Uterus (tissue), 4 donors: ENCODE results near the gene TRIM41. TPM values are rescaled to one million over a fixed set of nuclear protein-coding genes. Genes with fewer than 3 reads are reported as not detected.

Experiments used
- DNase-seq, 2 donors: peaks; one replicate each; pipeline ENCODE4 v3.0.0-alpha.2; 2019 to 2020
- H3K27ac ChIP-seq, 2 donors: fragments of 200-600 bp; sonication (generic); 1 replicate in 1 of 2; 2 replicates in 1 of 2; pipeline ENCODE4 v1.5.1; 2016 to 2018
- H3K27me3 ChIP-seq, 2 donors: fragments of 200-600 bp; sonication (generic); one replicate each; pipeline ENCODE4 v1.5.1; 2018 to 2019; ENCODE audit warnings: control low read depth in 1 of 2
- H3K36me3 ChIP-seq, 2 donors: fragments of 200-600 bp; sonication (generic); one replicate each; pipeline ENCODE4 v1.5.1; 2019; ENCODE audit warnings: control low read depth in 1 of 2
- H3K4me1 ChIP-seq, 2 donors: fragments of 200-600 bp; sonication (generic); one replicate each; pipeline ENCODE4 v1.5.1; 2018 to 2019; ENCODE audit warnings: control low read depth in 1 of 2
- H3K4me3 ChIP-seq, 2 donors: fragments of 200-600 bp; sonication (generic); 1 replicate in 1 of 2; 2 replicates in 1 of 2; pipeline ENCODE4 v1.5.1; 2018 to 2019; ENCODE audit warnings: mild to moderate bottlenecking in 1 of 2
- H3K9me3 ChIP-seq, 2 donors: fragments of 200-600 bp; sonication (generic); one replicate each; pipeline ENCODE4 v1.5.1; 2019; ENCODE audit warnings: control low read depth in 1 of 2
- POLR2A ChIP-seq, 2 donors: fragments of 450-650 bp; IDR thresholded peaks; one replicate each; pipeline ENCODE4 v1.6.1; 2016; ENCODE audit warnings: antibody characterized with exemption in 2 of 2, mild to moderate bottlenecking in 1 of 2, moderate library complexity in 1 of 2
- intact Hi-C: fragments of 100-400 bp; cut with DNase I; formaldehyde crosslinking; loops from one replicate; pipeline ENCODE4 v1.15.1; 2023; ENCODE audit warnings: low total_unique reads
- total RNA-seq, 4 donors: library from RNA; depleted of rRNA in 3 of 4; stranded (reverse); fragments of >200 nt in 3 of 4; gene quantifications; one replicate each; pipeline versions ENCODE4 v1.1.0 to v1.2.4, GENCODE V29; 2014 to 2023
- TF ChIP-seq, protein P1 (sequence below), 4 experiments: fragments of 200-600 bp in 2 of 4; fragments of 450-650 bp in 2 of 4; sonication (generic) in 2 of 4; IDR thresholded peaks; one replicate each; pipeline ENCODE4 v1.5.1; 2016 to 2019; ENCODE audit warnings: antibody characterized with exemption in 4 of 4, mild to moderate bottlenecking in 2 of 4, moderate library complexity in 1 of 4
- donor health status: DM: yes; HTN: yes; CAD: no.

Gene TRIM41
- total RNA-seq, 4 donors from 2014 or later: 4.7 to 18.8 (median 12.2) TPM

DNA sequence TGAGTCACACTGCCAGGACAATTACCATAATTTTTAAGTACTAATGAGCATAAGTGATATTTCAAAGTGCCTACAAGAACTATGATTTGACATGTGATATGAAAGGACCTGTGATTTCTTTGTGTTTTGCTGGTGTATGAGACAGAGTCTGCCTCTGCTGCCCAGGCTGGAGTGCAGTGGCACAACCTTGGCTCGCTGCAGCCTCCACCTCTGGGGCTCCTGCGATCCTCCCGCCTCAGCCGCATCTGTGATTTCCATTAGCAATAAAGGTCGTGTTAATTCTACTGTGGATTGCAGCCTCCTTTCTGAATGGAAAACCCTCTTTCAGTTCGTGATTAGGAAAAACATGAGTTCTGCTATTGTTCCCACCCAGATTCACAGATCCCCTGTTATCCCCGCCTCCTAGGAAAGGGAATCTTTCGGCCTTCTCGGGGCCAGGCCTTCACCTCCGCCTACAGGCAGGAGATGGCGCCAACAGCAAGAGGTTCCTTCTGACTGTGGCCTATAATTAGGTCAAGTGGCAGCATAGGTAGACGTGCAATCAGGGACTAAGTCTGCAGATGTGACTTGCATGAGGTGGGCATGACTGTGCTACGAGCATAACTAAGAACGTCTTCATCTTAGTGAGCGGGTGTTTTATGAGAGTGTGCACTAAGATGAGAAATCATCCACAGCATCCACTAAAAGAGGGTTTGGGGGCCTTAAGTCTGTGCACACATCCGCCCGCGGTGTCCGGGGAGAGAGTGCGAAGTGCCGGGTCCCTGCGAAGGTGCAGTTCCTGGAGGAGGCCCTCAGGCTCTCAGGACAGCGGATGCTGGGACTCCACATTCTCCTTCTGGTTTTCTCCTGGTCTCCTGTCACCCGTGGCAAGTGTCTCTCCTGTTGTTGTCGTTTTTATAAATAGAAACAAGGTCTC lies 41.2 kb upstream of the TRIM41 start:
- H3K36me3 ChIP-seq: no peaks in the 10 kb centered on the region
- intact Hi-C loops: no loop called here
- H3K4me1 ChIP-seq: no peaks in the 10 kb centered on the region
- TF ChIP-seq, protein P1, sequence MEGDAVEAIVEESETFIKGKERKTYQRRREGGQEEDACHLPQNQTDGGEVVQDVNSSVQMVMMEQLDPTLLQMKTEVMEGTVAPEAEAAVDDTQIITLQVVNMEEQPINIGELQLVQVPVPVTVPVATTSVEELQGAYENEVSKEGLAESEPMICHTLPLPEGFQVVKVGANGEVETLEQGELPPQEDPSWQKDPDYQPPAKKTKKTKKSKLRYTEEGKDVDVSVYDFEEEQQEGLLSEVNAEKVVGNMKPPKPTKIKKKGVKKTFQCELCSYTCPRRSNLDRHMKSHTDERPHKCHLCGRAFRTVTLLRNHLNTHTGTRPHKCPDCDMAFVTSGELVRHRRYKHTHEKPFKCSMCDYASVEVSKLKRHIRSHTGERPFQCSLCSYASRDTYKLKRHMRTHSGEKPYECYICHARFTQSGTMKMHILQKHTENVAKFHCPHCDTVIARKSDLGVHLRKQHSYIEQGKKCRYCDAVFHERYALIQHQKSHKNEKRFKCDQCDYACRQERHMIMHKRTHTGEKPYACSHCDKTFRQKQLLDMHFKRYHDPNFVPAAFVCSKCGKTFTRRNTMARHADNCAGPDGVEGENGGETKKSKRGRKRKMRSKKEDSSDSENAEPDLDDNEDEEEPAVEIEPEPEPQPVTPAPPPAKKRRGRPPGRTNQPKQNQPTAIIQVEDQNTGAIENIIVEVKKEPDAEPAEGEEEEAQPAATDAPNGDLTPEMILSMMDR (IDR thresholded peaks at IDR 0.05): peak; percentile 41 to 82 (median 60)
- TF ChIP-seq POLR2A (IDR thresholded peaks at IDR 0.05): no peak
- peak; percentile 46 to 51 for DNase-seq
- no peaks in the 10 kb centered on the region for H3K9me3 ChIP-seq
- H3K27me3 ChIP-seq: no peaks in the 10 kb centered on the region
- H3K4me3 ChIP-seq: no peak overlapping the region
- H3K27ac ChIP-seq: no peak overlapping the region

DNA sequence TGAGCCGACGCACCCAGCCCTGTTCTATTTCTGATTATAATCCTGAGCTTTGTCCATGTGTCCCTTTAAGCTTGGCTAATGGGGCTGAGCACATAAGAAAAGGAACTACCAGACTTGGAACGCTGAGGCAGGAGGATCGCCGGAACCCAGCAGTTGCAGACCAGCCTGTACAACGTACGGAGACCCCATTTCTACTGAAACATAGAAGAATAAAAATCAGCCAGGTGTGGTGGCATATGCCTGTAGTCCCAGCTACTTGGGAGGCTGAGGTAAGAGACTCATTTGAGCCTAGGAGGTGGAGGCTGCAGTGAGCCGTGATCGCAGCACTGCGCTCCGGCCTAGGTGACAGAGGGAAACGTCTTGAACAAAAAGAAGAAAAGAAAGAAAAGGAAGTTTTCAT lies 40.4 kb upstream of the TRIM41 start:
- H3K9me3 ChIP-seq: no peaks in the 10 kb centered on the region
- H3K27me3 ChIP-seq: no peaks in the 10 kb centered on the region
- H3K27ac ChIP-seq: no peak overlapping the region
- TF ChIP-seq, protein P1 (IDR thresholded peaks at IDR 0.05): no peak
- TF ChIP-seq POLR2A (IDR thresholded peaks at IDR 0.05): no peak
- no peak for DNase-seq
- no peaks in the 10 kb centered on the region for H3K36me3 ChIP-seq
- no peaks in the 10 kb centered on the region for H3K4me1 ChIP-seq
- no peak overlapping the region for H3K4me3 ChIP-seq
- intact Hi-C loops: no loop called here

DNA sequence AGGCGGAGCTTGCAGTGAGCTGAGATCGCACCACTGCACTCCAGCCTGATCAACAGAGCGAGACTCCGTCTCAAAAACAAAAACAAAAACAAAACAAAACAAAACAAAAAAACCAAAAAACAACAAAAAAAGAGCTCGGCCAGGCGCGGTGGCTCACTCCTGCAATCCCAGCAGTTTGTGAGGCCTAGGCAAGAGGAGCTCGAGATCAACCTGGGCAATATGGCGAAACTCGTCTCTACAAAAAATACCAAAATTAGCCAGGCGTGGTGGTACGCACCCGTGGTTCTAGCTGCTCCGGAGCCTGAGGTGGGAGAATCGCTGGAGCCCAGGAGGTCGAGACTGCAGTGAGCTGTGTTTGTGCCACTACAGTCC lies 38.2 kb upstream of the TRIM41 start:
- H3K27me3 ChIP-seq: no peaks in the 10 kb centered on the region
- no peak for DNase-seq
- no peaks in the 10 kb centered on the region for H3K9me3 ChIP-seq
- no peak overlapping the region for H3K4me3 ChIP-seq
- H3K27ac ChIP-seq: peak overlapping the region in 1 of 2 donors; percentile 68
- intact Hi-C loops: no loop called here
- H3K4me1 ChIP-seq: no peaks in the 10 kb centered on the region
- TF ChIP-seq POLR2A (IDR thresholded peaks at IDR 0.05): no peak
- TF ChIP-seq, protein P1 (IDR thresholded peaks at IDR 0.05): no peak
- no peaks in the 10 kb centered on the region for H3K36me3 ChIP-seq

DNA sequence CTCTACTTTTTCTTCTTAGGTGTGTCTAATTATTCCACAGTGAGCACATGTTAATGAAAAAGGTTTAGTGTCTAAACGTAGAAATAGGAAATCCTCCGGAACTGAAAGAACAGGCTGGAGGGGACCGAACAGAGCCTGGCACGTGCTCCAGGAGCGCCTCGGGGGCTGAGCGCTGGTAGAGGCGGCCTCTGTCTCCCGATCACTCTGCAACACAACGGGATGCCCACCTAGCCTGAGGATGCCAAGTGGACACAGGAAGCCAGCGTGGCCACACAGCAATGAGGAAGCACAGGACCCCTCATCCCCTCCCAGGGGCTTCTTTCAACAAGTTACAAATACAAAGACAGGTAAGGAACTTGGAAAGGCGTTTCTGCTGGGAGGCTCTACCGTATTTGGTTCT lies 37.5 kb upstream of the TRIM41 start:
- TF ChIP-seq POLR2A (IDR thresholded peaks at IDR 0.05): no peak
- TF ChIP-seq, protein P1 (IDR thresholded peaks at IDR 0.05): no peak
- H3K4me1 ChIP-seq: no peaks in the 10 kb centered on the region
- no peaks in the 10 kb centered on the region for H3K27me3 ChIP-seq
- intact Hi-C loops: no loop called here
- H3K36me3 ChIP-seq: no peaks in the 10 kb centered on the region
- no peak for DNase-seq
- no peak overlapping the region for H3K27ac ChIP-seq
- H3K9me3 ChIP-seq: no peaks in the 10 kb centered on the region
- no peak overlapping the region for H3K4me3 ChIP-seq

DNA sequence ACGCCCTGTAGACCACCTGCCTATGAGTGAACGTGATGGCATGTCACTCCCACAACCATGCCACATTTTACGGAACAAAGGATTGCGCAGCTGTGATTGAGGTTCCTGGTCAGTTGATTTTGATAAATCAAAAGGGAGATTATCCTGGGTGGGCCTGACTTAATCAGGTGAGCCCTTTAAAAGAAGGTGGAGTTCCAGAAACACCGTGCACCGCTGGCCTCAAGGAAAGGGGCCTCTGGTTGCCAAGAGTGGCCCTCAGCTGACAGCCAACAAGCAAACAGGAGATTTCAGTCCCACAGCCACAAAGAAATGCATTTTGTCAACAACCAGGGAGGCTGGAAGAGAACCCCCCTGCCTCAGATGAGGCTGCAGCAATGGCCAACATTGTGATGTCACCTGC lies 37.1 kb upstream of the TRIM41 start:
- H3K4me1 ChIP-seq: no peaks in the 10 kb centered on the region
- intact Hi-C loops: no loop called here

More for the DNA sequence above, 37.1 kb upstream of the TRIM41 start:
- TF ChIP-seq, protein P1 (IDR thresholded peaks at IDR 0.05): no peak
- no peak for TF ChIP-seq POLR2A (IDR thresholded peaks at IDR 0.05)
- H3K4me3 ChIP-seq: no peak overlapping the region
- no peaks in the 10 kb centered on the region for H3K9me3 ChIP-seq
- H3K36me3 ChIP-seq: no peaks in the 10 kb centered on the region
- no peak for DNase-seq
- H3K27me3 ChIP-seq: no peaks in the 10 kb centered on the region
- H3K27ac ChIP-seq: no peak overlapping the region
